ENCODE results near the gene COQ3. TPM values are rescaled to one million over a fixed set of nuclear protein-coding genes. Genes with fewer than 3 reads are reported as not detected.

COQ3 gene
- total and polyA plus RNA-seq, 2 of the 4 experiments (the other 2 are of a cell fraction): 8.2 to 8.9 TPM

DNA sequence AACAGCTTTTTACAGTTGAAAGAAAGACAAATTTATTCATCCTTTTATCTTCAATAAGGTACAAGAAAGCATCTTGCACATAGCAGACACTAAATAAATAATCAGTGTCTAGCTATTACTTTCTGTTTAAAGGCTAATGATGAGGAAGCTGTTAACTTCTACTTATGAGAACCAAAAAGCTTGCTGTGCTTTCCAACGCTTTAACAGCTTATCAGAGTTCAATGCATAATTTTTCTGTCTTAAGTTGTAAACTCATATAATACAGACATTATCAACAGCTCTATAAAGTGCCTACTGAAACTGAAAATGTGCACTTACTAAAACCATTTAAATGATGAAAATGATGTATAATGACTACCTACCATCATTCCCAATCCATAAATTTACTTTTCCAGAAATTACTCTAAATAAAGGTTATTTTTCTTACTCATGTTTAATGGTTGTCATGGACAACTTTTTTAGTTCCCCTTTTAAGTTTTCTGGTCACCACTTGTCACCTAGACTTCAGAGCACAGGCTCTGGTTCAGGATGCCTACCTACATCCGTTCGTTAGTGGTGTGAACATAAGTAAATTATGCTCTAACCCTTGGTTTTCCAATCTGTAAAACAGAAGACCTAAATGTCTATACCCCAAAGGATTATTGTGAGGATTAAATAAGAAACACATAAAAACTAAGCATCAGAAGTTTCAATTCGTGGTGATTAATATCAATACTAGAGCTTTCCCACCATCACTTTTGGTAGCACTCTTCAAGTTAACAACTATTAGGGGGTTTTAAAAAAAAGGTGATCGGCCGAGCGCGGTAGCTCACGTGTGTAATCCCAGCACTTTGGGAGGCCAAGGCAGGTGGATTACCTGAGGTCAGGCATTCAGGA is 23.1 kb upstream of the COQ3 start:
- intact Hi-C loops (cut with micrococcal nuclease) (no loop called here), in situ Hi-C loops (cut with MboI; ENCODE audit: low sequenced_read_pairs) (no loop called here), dilution Hi-C loops (cut with HindIII; ENCODE audit: low sequenced_read_pairs, unreplicated experiment) (no loop called here)
- Histone ChIP-seq H3K9me3 (ENCODE audit: control insufficient read depth, insufficient read depth, low read length) (no peaks in the 10 kb centered on the region), H3K23ac (ENCODE audit: low read depth, low read length) (no peak overlapping the region), H2AK9ac (replicated peaks; ENCODE audit: low read depth, low read length, poor library complexity) (no peak overlapping the region), H3K9me1 (ENCODE audit: insufficient read depth, low read length) (no peaks in the 10 kb centered on the region; the same call in 1 of the 2 replicates), H4K8ac (ENCODE audit: low read depth in 2 of 2, low read length in 2 of 2) (no peak overlapping the region), H3K14ac (replicated peaks; ENCODE audit: low read depth, low read length) (no peak overlapping the region), H2BK15ac (ENCODE audit: low read depth, low read length) (no peak overlapping the region), H3K4me3 (ENCODE audit: insufficient read depth, low read depth, low read length) (no peak overlapping the region), H3K4me1 (ENCODE audit: control insufficient read depth, insufficient read depth, low read length) (no peaks in the 10 kb centered on the region), H4K91ac (ENCODE audit: insufficient read depth, low read depth, low read length) (no peak overlapping the region), H3K27ac (ENCODE audit: insufficient read depth, low read length) (no peak overlapping the region), H2BK5ac (ENCODE audit: low read depth, low read length, poor library complexity, severe bottlenecking) (no peak overlapping the region), H3K9ac (ENCODE audit: low read depth, low read length) (no peak overlapping the region), H2AK5ac (ENCODE audit: low read depth, low read length) (no peak overlapping the region), H3K4me2 (ENCODE audit: low read depth, low read length) (no peak overlapping the region), H2BK120ac (ENCODE audit: low read depth, low read length) (no peak overlapping the region), H3K36me3 (ENCODE audit: control insufficient read depth, insufficient read depth, low read length) (peaks cover 6% of the 10 kb centered on the region), H2BK20ac (ENCODE audit: low read depth, low read length) (no peak overlapping the region), H3K27me3 (ENCODE audit: control insufficient read depth, insufficient read depth, low read length) (no peaks in the 10 kb centered on the region), H3K79me1 (ENCODE audit: low read depth in 1 of 2, low read length in 2 of 2) (peaks cover 6 to 38% of the 10 kb centered on the region in 2 experiments), H2AFZ (replicated peaks; ENCODE audit: low read length, poor library complexity) (no peak overlapping the region), H3K56ac (ENCODE audit: extremely low read depth, insufficient read depth, low read length) (no peak overlapping the region), H4K5ac (ENCODE audit: low read depth, low read length) (no peak overlapping the region), H3K4ac (ENCODE audit: low read depth, low read length) (no peak overlapping the region), H4K20me1 (ENCODE audit: insufficient read depth, low read length) (peaks cover 47% of the 10 kb centered on the region), H3K18ac (ENCODE audit: low read depth, low read length) (no peak overlapping the region)
- ATAC-seq (ENCODE audit: low read depth): no peak
- ChIA-PET POLR2A (ENCODE audit: unreplicated experiment) (no interaction called here), CTCF (no interaction called here)
- no peak for DNase-seq
- no CpG with 5 or more reads among the region's 9 CpGs for WGBS, 2 experiments (ENCODE audit: extremely low coverage in 2 of 2, insufficient read length in 1 of 2)
- no TSS peak for BruUV-seq (replicated peaks)
- no peak for TF ChIP-seq BHLHE40 (IDR thresholded peaks at IDR 0.05; ENCODE audit: low read depth, low read length)
- TF ChIP-seq POLR2A (IDR thresholded peaks at IDR 0.05; ENCODE audit: low read depth, low read length): no peak
- TF ChIP-seq RAD21 (IDR thresholded peaks at IDR 0.05; ENCODE audit: low read length): no peak
- no peak for TF ChIP-seq RFX5 (IDR thresholded peaks at IDR 0.05; ENCODE audit: low read depth, low read length)
- TF ChIP-seq NFE2L2 (IDR thresholded peaks at IDR 0.05; ENCODE audit: low read depth, low read length): no peak
- TF ChIP-seq SMC3 (IDR thresholded peaks at IDR 0.05; ENCODE audit: low read depth, low read length): no peak
- TF ChIP-seq ELK1 (IDR thresholded peaks at IDR 0.05; ENCODE audit: borderline replicate concordance, low read depth, low read length): no peak
- no peak for TF ChIP-seq MAZ (IDR thresholded peaks at IDR 0.05; ENCODE audit: borderline replicate concordance, low read depth, low read length)
- no peak for TF ChIP-seq CEBPB (IDR thresholded peaks at IDR 0.05; ENCODE audit: low read depth, low read length)
- no peak for TF ChIP-seq CHD1 (IDR thresholded peaks at IDR 0.05; ENCODE audit: low read depth, low read length)
- TF ChIP-seq, protein P1, sequence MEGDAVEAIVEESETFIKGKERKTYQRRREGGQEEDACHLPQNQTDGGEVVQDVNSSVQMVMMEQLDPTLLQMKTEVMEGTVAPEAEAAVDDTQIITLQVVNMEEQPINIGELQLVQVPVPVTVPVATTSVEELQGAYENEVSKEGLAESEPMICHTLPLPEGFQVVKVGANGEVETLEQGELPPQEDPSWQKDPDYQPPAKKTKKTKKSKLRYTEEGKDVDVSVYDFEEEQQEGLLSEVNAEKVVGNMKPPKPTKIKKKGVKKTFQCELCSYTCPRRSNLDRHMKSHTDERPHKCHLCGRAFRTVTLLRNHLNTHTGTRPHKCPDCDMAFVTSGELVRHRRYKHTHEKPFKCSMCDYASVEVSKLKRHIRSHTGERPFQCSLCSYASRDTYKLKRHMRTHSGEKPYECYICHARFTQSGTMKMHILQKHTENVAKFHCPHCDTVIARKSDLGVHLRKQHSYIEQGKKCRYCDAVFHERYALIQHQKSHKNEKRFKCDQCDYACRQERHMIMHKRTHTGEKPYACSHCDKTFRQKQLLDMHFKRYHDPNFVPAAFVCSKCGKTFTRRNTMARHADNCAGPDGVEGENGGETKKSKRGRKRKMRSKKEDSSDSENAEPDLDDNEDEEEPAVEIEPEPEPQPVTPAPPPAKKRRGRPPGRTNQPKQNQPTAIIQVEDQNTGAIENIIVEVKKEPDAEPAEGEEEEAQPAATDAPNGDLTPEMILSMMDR (conservative IDR thresholded peaks at IDR 0.05; ENCODE audit: low read depth, low read length): no peak
- no peak for TF ChIP-seq MAFK (IDR thresholded peaks at IDR 0.05; ENCODE audit: low read depth, low read length)
- no peak for TF ChIP-seq RCOR1 (IDR thresholded peaks at IDR 0.05; ENCODE audit: insufficient replicate concordance, low read length)
- TF ChIP-seq, protein P2, sequence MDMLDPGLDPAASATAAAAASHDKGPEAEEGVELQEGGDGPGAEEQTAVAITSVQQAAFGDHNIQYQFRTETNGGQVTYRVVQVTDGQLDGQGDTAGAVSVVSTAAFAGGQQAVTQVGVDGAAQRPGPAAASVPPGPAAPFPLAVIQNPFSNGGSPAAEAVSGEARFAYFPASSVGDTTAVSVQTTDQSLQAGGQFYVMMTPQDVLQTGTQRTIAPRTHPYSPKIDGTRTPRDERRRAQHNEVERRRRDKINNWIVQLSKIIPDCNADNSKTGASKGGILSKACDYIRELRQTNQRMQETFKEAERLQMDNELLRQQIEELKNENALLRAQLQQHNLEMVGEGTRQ (IDR thresholded peaks at IDR 0.05; ENCODE audit: low read depth, low read length): no peak
- TF ChIP-seq FOS (IDR thresholded peaks at IDR 0.05; ENCODE audit: low read depth, low read length): no peak
